Coronary artery (tissue), 2 donors: Measurements from ENCODE around the gene PPARGC1A.

ENCODE experiments used
- DNase-seq: peaks from one replicate; pipeline ENCODE4 v3.0.0-alpha.2; 2017; ENCODE audit warnings: low spot score
- H3K27ac ChIP-seq, 2 donors: fragments of 200-600 bp; sonication (generic); one replicate each; pipeline ENCODE4 v1.5.1; 2016 to 2019
- H3K4me3 ChIP-seq: fragments of 200-600 bp; sonication (generic); 2 replicates; pipeline ENCODE4 v1.5.1; 2016; ENCODE audit warnings: mild to moderate bottlenecking, moderate library complexity
- TF ChIP-seq, protein P1 (sequence below): fragments of 200-600 bp; sonication (generic); IDR thresholded peaks from one replicate; pipeline ENCODE4 v1.5.1; 2019; ENCODE audit warnings: antibody characterized with exemption

PPARGC1A gene

DNA sequence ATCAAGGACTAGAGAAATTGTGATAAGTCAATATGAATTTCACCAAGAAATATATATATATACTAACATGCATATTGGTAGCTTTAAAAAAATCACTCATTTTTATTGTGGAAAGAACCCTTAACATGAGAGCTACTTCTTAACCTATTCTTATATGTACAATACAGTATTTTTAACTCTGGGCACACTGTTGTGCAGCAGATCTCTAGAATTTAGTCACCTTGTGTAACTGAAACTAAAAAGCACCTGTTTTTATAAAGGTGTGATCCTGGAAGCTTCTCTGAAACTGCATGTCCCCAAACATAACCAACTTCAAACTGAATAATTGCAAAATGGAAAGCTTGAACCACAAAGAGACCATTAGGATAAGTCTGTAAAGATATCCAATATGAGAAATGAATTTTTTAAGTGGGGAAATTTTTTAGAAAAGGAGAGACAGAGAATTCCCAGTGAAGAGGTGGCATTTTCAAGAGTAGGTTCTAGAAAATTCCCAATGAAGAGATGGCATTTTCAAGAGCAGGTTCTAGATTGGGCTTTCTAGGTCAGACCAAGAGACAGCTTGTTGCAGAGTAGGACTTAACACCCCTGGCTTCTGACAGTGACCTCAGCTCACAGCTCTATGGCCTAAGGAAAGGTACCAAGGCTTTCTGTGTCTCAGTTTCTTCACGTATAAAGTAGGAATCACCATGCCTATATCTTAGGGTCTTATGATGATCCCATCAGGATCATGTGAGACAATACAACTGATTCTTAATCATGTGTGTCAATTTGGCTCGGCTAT lies 22.0 kb upstream of the PPARGC1A start:
- Histone ChIP-seq H3K27ac (no peak overlapping the region), H3K4me3 (no peak overlapping the region)
- no peak for DNase-seq
- TF ChIP-seq, protein P1, sequence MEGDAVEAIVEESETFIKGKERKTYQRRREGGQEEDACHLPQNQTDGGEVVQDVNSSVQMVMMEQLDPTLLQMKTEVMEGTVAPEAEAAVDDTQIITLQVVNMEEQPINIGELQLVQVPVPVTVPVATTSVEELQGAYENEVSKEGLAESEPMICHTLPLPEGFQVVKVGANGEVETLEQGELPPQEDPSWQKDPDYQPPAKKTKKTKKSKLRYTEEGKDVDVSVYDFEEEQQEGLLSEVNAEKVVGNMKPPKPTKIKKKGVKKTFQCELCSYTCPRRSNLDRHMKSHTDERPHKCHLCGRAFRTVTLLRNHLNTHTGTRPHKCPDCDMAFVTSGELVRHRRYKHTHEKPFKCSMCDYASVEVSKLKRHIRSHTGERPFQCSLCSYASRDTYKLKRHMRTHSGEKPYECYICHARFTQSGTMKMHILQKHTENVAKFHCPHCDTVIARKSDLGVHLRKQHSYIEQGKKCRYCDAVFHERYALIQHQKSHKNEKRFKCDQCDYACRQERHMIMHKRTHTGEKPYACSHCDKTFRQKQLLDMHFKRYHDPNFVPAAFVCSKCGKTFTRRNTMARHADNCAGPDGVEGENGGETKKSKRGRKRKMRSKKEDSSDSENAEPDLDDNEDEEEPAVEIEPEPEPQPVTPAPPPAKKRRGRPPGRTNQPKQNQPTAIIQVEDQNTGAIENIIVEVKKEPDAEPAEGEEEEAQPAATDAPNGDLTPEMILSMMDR: no peak

DNA sequence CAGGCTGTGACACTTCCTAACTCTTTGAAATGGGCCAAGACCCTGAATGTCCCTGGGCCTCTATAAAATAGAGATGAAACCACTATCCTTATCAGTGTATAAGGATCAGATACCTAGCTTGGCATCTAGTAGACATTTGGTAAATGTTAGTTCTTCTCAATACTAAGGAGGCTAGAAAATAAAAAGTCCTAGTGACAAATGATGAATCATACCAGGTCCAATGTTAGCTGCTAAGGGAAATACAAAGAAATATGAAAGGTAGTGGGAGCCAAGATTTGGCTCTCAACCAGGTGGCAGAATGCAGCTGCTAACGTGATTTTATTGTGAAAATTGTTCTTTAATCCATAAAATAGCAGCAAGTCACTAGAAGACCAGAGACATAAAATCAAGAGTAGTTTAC lies 19.8 kb upstream of the PPARGC1A start:
- Histone ChIP-seq H3K27ac (no peak overlapping the region), H3K4me3 (no peak overlapping the region)
- no peak for DNase-seq
- TF ChIP-seq, protein P1: no peak

DNA sequence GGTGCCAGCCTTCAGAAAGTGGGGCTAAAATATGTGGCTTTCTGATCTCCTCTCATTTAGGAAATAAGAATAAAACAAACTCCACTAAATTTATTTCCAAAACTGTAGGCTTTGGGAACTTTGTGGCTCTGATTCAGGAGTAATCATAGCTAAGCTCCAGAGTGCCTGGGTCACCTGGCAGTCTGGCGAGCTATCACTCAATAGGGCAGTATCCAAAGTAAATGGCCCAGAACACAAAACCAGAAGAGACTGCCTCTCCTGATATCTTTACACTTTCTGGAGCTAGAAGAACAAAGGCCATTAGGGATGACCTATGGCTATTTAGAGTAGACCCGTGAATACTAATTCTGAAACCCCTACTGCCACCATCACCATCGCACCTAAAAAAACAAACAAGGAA lies 17.0 kb upstream of the PPARGC1A start:
- Histone ChIP-seq H3K4me3 (no peak overlapping the region), H3K27ac (no peak overlapping the region)
- TF ChIP-seq, protein P1: no peak
- DNase-seq: no peak

DNA sequence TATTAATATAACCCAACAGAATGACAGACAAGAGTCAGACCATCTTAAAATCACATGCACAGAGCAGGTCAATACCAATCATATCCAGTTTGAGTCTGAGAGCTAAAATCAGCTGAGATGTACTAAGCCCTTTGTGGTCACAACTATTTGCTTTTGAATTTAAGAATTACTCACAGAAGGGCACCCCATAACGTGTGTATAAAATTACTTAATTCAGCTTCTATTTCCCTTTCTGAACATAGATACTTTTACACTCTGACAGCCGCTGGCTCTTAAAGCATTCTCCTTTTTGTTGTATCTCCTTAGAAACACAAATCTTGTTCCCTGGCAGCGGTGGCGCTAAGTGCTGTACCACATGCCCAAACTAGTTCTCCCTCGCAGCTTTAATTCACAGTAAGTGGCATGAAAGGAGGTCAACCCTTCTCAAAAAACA lies 14.8 kb upstream of the PPARGC1A start:
- no peak for DNase-seq
- TF ChIP-seq, protein P1: no peak

DNA sequence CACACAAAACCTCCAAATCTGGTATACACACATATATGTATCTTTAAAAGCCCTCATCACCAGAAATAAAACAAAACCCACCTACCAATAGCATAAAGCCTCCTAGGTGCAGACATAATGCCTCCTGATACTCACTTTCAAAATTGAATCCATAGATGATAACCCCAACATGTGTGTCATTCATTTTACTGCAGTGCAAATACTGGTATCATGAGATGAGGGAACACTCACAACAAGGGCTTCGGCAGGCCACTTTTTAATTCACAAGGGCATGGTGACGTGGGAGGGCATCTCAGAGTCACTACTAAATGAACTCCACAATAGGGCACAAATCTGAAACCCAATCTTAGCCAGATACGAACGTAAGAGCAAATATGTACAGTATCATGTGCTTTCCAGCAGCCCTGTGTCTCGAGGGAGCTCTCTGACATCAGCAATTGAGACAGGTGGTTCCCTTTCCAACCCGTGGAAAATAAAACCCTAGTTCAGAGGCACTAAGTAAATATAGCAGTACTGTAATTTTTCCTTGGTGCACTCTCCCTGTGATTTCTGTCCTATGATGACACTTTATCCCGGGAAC lies 14.1 kb upstream of the PPARGC1A start:
- Histone ChIP-seq H3K27ac (no peak overlapping the region), H3K4me3 (no peak overlapping the region)
- DNase-seq: no peak
- TF ChIP-seq, protein P1: no peak

More for the DNA sequence above, 14.8 kb upstream of the PPARGC1A start:
- Histone ChIP-seq H3K27ac (no peak overlapping the region), H3K4me3 (no peak overlapping the region)

DNA sequence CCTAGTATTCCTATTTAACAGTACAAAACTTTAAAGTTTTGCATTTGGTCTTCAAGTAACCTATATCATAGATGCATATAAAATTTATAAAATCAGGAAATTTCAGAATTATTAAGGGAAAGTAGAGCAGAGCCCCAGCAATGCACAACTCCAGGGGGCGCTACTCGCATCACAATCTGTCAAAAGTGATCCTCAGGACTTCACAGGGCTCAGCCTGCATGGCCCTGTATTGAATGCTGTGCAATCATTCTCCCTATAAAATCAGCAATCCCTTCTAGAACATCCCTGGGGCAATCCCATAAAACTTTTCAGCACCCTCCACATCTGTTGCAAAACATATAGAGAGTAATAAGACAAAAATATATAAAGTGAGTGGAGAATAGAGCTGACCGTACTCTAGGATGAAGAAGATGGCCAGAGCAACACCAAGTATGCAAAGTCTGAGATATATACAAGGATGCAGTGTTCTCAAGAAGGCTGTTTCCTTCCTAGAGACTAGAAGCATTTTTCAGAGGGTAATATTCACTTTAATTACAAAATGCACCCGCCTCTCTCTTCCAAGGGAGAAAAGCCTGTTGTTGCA lies 12.5 kb upstream of the PPARGC1A start:
- no peak overlapping the region for H3K27ac ChIP-seq
- H3K4me3 ChIP-seq: no peak overlapping the region
- TF ChIP-seq, protein P1: no peak
- DNase-seq: no peak
